HepG2 (cell line): ENCODE results near the gene TMEM273. TPM values are rescaled to one million over a fixed set of nuclear protein-coding genes. Genes with fewer than 3 reads are reported as not detected.

Experiments used
- ATAC-seq: fragments of 200-7000 bp; cut with Tn5 transposase; 3 replicates; pipeline ENCODE4 v1.9.1; 2020; ENCODE audit warnings: mild to moderate bottlenecking, moderate library complexity
- BruUV-seq: library from RNA; stranded (reverse); fragments of 400-500 nt; replicated peaks from 2 replicates; lab custom pipeline; 2021; lab: Mats Ljungman, UMichigan
- CTCF ChIA-PET: fragments of 300-600 bp; formaldehyde crosslinking; extraction: SDS; loops from one replicate; lab custom pipeline; 2021; ENCODE audit warnings: low total read pairs, inconsistent platforms, low intra/inter-chr PET ratio; lab: Yijun Ruan, JAX
- POLR2A ChIA-PET: fragments of 350-600 bp; sonication (Branson Sonifier 250); formaldehyde crosslinking; loops from one replicate; lab custom pipeline; 2020; ENCODE audit warnings: antibody characterized with exemption, inconsistent platforms; lab: Yijun Ruan, JAX
- DNase-seq: peaks from one replicate; pipeline ENCODE4 v3.0.0-alpha.2; 2015; ENCODE audit warnings: low spot score
- FAIRE-seq: peaks from 3 replicates; lab custom pipeline; 2011; peaks lifted over from hg19 to GRCh38; lab: Jason Lieb, UNC
- H2AFZ ChIP-seq: one replicate; pipeline ENCODE4 v1.6.1; 2011; ENCODE audit warnings: low read length, inconsistent platforms
- H3K27ac ChIP-seq: fragments of 300-600 bp; 3 replicates; pipeline ENCODE4 v1.8.0; 2011; ENCODE audit warnings: mixed run types, mild to moderate bottlenecking, mixed read lengths, low read length, inconsistent platforms; ENCODE audit not compliant: insufficient read depth; ENCODE audit errors: extremely low read length
- H3K27me3 ChIP-seq, 2 experiments: fragments of 200-600 bp in 1 of 2; 2 replicates in 1 of 2; 3 replicates in 1 of 2; pipeline versions ENCODE4 v1.6.0 to v1.8.0; 2011; ENCODE audit warnings: low read length in 2 of 2, mild to moderate bottlenecking in 2 of 2, moderate library complexity in 2 of 2, inconsistent platforms in 1 of 2; ENCODE audit not compliant: insufficient read depth in 2 of 2, control insufficient read depth in 1 of 2
- H3K36me3 ChIP-seq, 2 experiments: fragments of 200-600 bp in 1 of 2; replicated peaks in 1 of 2; 2 replicates in 1 of 2; 3 replicates in 1 of 2; pipeline versions ENCODE4 v1.5.1 to v1.8.0; 2011; ENCODE audit warnings: low read length in 2 of 2, inconsistent platforms in 1 of 2; ENCODE audit not compliant: insufficient read depth in 2 of 2, control insufficient read depth in 1 of 2
- H3K4me1 ChIP-seq: 2 replicates; pipeline ENCODE4 v1.5.1; 2012; ENCODE audit warnings: low read length, inconsistent platforms; ENCODE audit not compliant: insufficient read depth
- H3K4me2 ChIP-seq: 2 replicates; pipeline ENCODE4 v1.6.0; 2011; ENCODE audit warnings: low read depth, low read length, inconsistent platforms
- H3K4me3 ChIP-seq, 3 experiments: fragments of 200-600 bp in 1 of 3; sonication (generic), shearing (Covaris generic) in 1 of 3; replicated peaks in 1 of 3; 2 replicates each; pipeline ENCODE4 v1.5.1; 2011 to 2016; ENCODE audit warnings: low read length in 3 of 3, inconsistent platforms in 2 of 3, low read depth in 2 of 3, mild to moderate bottlenecking in 2 of 3, control low read depth in 1 of 3, mixed read lengths in 1 of 3; ENCODE audit not compliant: insufficient read depth in 1 of 3
- H3K79me2 ChIP-seq: one replicate; pipeline ENCODE4 v1.6.1; 2011; ENCODE audit warnings: low read length, inconsistent platforms; ENCODE audit not compliant: insufficient read depth
- H3K9ac ChIP-seq: 2 replicates; pipeline ENCODE4 v1.6.0; 2011; ENCODE audit warnings: mild to moderate bottlenecking, low read depth, low read length, inconsistent platforms; ENCODE audit not compliant: insufficient read depth
- H3K9me3 ChIP-seq: 2 replicates; pipeline ENCODE4 v1.5.1; 2012; ENCODE audit warnings: mild to moderate bottlenecking, low read length
- H4K20me1 ChIP-seq: 2 replicates; pipeline ENCODE4 v1.6.0; 2011; ENCODE audit warnings: inconsistent platforms, mild to moderate bottlenecking, low read length, moderate library complexity; ENCODE audit not compliant: insufficient read depth
- ARNTL ChIP-seq: sonication (generic); formaldehyde crosslinking; IDR thresholded peaks from 2 replicates; pipeline ENCODE4 v1.4.0; 2020; ENCODE audit warnings: mild to moderate bottlenecking, missing genetic modification reagents
- BRD4 ChIP-seq: sonication (generic); formaldehyde crosslinking; IDR thresholded peaks from 2 replicates; pipeline ENCODE4 v1.4.0; 2020; ENCODE audit warnings: missing genetic modification reagents
- BRF2 ChIP-seq: sonication (generic); formaldehyde crosslinking; IDR thresholded peaks from 2 replicates; pipeline ENCODE4 v1.8.1; 2022; ENCODE audit warnings: mild to moderate bottlenecking, missing genetic modification reagents
- CHD2 ChIP-seq: IDR thresholded peaks from 2 replicates; pipeline ENCODE4 v1.6.1; 2011; ENCODE audit warnings: low read depth, low read length, improper control_type of control experiment
- EP300 ChIP-seq, 3 experiments: sonication (generic) in 1 of 3; formaldehyde crosslinking in 1 of 3; IDR thresholded peaks; 2 replicates each; pipeline versions ENCODE4 v1.5.1 to v1.6.1; 2011 to 2020; ENCODE audit warnings: low read depth in 2 of 3, low read length in 2 of 3, borderline replicate concordance in 1 of 3, improper control_type of control experiment in 1 of 3, mild to moderate bottlenecking in 1 of 3, missing genetic modification reagents in 1 of 3, moderate library complexity in 1 of 3
- KAT2B ChIP-seq: fragments of 150-350 bp; IDR thresholded peaks from 2 replicates; pipeline ENCODE4 v1.6.1; 2014; ENCODE audit warnings: low read depth, low read length, borderline replicate concordance
- POLR2AphosphoS5 ChIP-seq: IDR thresholded peaks from 2 replicates; pipeline ENCODE4 v1.6.1; 2012; ENCODE audit warnings: low read depth, low read length
- SIN3A ChIP-seq: IDR thresholded peaks from 2 replicates; pipeline ENCODE4 v1.6.1; 2011; ENCODE audit warnings: low read depth, mild to moderate bottlenecking, control low read depth, low read length, borderline replicate concordance
- TGIF2 ChIP-seq: IDR thresholded peaks from 2 replicates; pipeline ENCODE4 v1.6.1; 2016; ENCODE audit warnings: control low read depth, missing compliant biosample characterization
- ZBTB2 ChIP-seq: sonication (generic); formaldehyde crosslinking; IDR thresholded peaks from 2 replicates; pipeline ENCODE4 v1.8.0; 2022; ENCODE audit warnings: low read depth, missing genetic modification reagents
- ZNF296 ChIP-seq: sonication (generic); formaldehyde crosslinking; conservative IDR thresholded peaks from 2 replicates; pipeline ENCODE4 v1.5.0; 2020; ENCODE audit warnings: mild to moderate bottlenecking, missing genetic modification reagents
- ZNF557 ChIP-seq: sonication (generic); formaldehyde crosslinking; IDR thresholded peaks from 2 replicates; pipeline ENCODE4 v1.4.0; 2020; ENCODE audit warnings: missing genetic modification reagents
- ZNF629 ChIP-seq: sonication (generic); formaldehyde crosslinking; conservative IDR thresholded peaks from 2 replicates; pipeline ENCODE4 v1.5.0; 2020; ENCODE audit warnings: missing genetic modification reagents
- WGBS: methylation state at CpG from one replicate; pipeline ENCODE4 v1.1.6; 2017; ENCODE audit warnings: low lambda C conversion rate; 5-methylcytosine and 5-hydroxymethylcytosine counted together
- in situ Hi-C: cut with HindIII; loops from 2 replicates; pipeline ENCODE4 v1.10.0; 2017; ENCODE audit warnings: low pct_unique_long_range_greater_than_20kb; ENCODE audit not compliant: extremely low pct_ligation_motif_present
- intact Hi-C: fragments of 100-400 bp; cut with micrococcal nuclease; formaldehyde crosslinking; loops from one replicate; pipeline ENCODE4 v1.10.0; 2022; ENCODE audit not compliant: unreplicated experiment
- polyA plus RNA-seq, 8 experiments: library from polyadenylated mRNA; depleted of rRNA in 3 of 8; stranded (reverse) in 7 of 8; unstranded in 1 of 8; fragments of >200 nt; fragmentation: Illumina TruSeq in 4 of 8; extraction: Trizol in 4 of 8; gene quantifications; 2 replicates each; pipeline versions ENCODE4 v1.2.1 to v1.2.3, GENCODE V29; 2011 to 2016; ENCODE audit warnings: low read depth in 4 of 8, missing spikeins in 1 of 8, mixed read lengths in 1 of 8; ENCODE audit not compliant: insufficient read depth in 1 of 8
- total RNA-seq, 5 experiments: library from RNA; depleted of rRNA; stranded (reverse); fragments of >200 nt; fragmentation: Illumina TruSeq; extraction: Trizol; gene quantifications; 2 replicates each; pipeline ENCODE4 v1.2.3, GENCODE V29; 2016; ENCODE audit warnings: low read depth in 1 of 5
- TF ChIP-seq, protein P1 (sequence below): sonication (generic); formaldehyde crosslinking; IDR thresholded peaks from 2 replicates; pipeline ENCODE4 v1.8.0; 2022; ENCODE audit warnings: missing genetic modification reagents, low read depth, mild to moderate bottlenecking, borderline replicate concordance

The TMEM273 gene
- total and polyA plus RNA-seq, 2 of the 13 experiments (the other 11 are each of a cell fraction or from before 2014, with no cell fraction given): not detected

- no peaks in the 10 kb centered on the region for H3K79me2 ChIP-seq
- POLR2A ChIA-PET: no interaction called here
- no peak within 1 kb of the TSS for H3K9ac ChIP-seq
- 20% methylated on average over 13 of the region's 95 CpGs for WGBS
- in situ Hi-C loops: no loop called here
- intact Hi-C loops: no loop called here
- H3K27ac ChIP-seq: no peak within 1 kb of the TSS
- FAIRE-seq (no peak), ATAC-seq (peak; percentile 42; the same call in 2 of the 3 replicates), DNase-seq (no peak)
- H3K4me2 ChIP-seq: peak within 1 kb of the TSS; percentile 23; the same call in 1 of the 2 replicates
- H4K20me1 ChIP-seq: no peaks in the 10 kb centered on the region
- no peak within 1 kb of the TSS for H2AFZ ChIP-seq
- H3K9me3 ChIP-seq: no peaks in the 10 kb centered on the region
- CTCF ChIA-PET: no interaction called here
- no TSS peak for BruUV-seq
- TF ChIP-seq ZNF296 (CRISPR knock-in tag) (no peak), ZNF629 (peak; percentile 76), BRD4 (CRISPR knock-in tag) (no peak), ZBTB2 (CRISPR knock-in tag) (no peak), ZNF557 (no peak)
- TF ChIP-seq, all 625 proteins: peak for 1
- no peaks in the 10 kb centered on the region for H3K4me1 ChIP-seq
- H3K36me3 ChIP-seq: no peaks in the 10 kb centered on the region
- 0 out of 6 replicates have a peak within 1 kb of the TSS, but pooled peaks of 1 of the 3 experiments have one; percentile 10 for H3K4me3 ChIP-seq
- peaks cover 2 to 8% of the 10 kb centered on the region in 2 experiments; a peak in 2 of 5 replicates for H3K27me3 ChIP-seq
Measured at GRCh38 chr10:49115015-49115795, 73.0 kb downstream of the TMEM273 start, which contains the start of gene VSTM4. Gene VSTM4 (minus strand): TSS chr10:49115522. CDS start chr10:49115485, 37 bp downstream.

- H3K79me2 ChIP-seq: no peaks in the 10 kb centered on the region
- H3K36me3 ChIP-seq: no peaks in the 10 kb centered on the region
- no peaks in the 10 kb centered on the region for H3K9me3 ChIP-seq
- ChIA-PET POLR2A (no interaction called here), CTCF (no interaction called here)
- H3K4me2 ChIP-seq: no peak overlapping the region; the same call in 1 of the 2 replicates
- ATAC-seq (no peak), FAIRE-seq (no peak), DNase-seq (no peak)
- no peak overlapping the region for H3K4me3 ChIP-seq
- H3K4me1 ChIP-seq: no peaks in the 10 kb centered on the region
- in situ Hi-C loops (no loop called here), intact Hi-C loops (no loop called here)
- WGBS: 81% methylated on average over 6 of the region's 9 CpGs
- H3K27ac ChIP-seq: no peak overlapping the region
- BruUV-seq: no TSS peak
- H2AFZ ChIP-seq: no peak overlapping the region
- H4K20me1 ChIP-seq: no peaks in the 10 kb centered on the region
- no peak overlapping the region for H3K9ac ChIP-seq
- peaks cover 2 to 8% of the 10 kb centered on the region in 2 experiments; a peak in 2 of 5 replicates for H3K27me3 ChIP-seq
- no peak for TF ChIP-seq ARNTL (CRISPR knock-in tag)
- TF ChIP-seq EP300 (IDR thresholded peaks at IDR 0.05; ENCODE audit: low read depth in 2 of 2, low read length in 2 of 2): no peak
- no peak for TF ChIP-seq EP300 (CRISPR knock-in tag; IDR thresholded peaks at IDR 0.05; ENCODE audit: borderline replicate concordance)
- TF ChIP-seq BRF2 (CRISPR knock-in tag): no peak
- TF ChIP-seq TGIF2 (CRISPR knock-in tag): no peak
- no peak for TF ChIP-seq SIN3A
- TF ChIP-seq POLR2AphosphoS5: no peak
- no peak for TF ChIP-seq CHD2
- TF ChIP-seq KAT2B: no peak
- TF ChIP-seq, protein P1, sequence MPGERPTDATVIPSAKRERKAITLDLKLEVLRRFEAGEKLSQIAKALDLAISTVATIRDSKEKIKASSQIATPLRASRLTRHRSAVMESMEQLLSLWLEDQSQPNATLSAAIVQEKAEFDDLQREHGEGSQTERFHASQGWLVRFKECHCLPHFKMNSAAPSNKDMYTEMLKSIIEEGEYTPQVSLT (CRISPR knock-in tag): no peak
Measured at GRCh38 chr10:49114718-49115014, 73.5 kb downstream of the TMEM273 start.
